Choroid plexus epithelial cell (primary cell): Measurements from ENCODE around the gene PLEKHG4B.
"Not testable (repeated sequence)": the region's sequence is repeated elsewhere in the genome, so short reads cannot be mapped to it uniquely, and the experiment has no call there.

Source experiments
- DNase-seq: peaks from one replicate; pipeline ENCODE4 v3.0.0-alpha.2; 2010; ENCODE audit warnings: low read depth
- H3K4me3 ChIP-seq: 2 replicates; pipeline ENCODE4 v1.5.1; 2011; ENCODE audit warnings: low read depth, mild to moderate bottlenecking, control low read depth, low read length, moderate library complexity
- CTCF ChIP-seq: conservative IDR thresholded peaks from 2 replicates; pipeline ENCODE4 v1.5.1; 2011; ENCODE audit warnings: low read depth, mild to moderate bottlenecking, control low read depth, inconsistent platforms, low read length, moderate library complexity

The PLEKHG4B gene

GRCh38 chr5:206927-207536 lies 115.1 kb downstream of the PLEKHG4B start:
- no peak for DNase-seq
- H3K4me3 ChIP-seq = no peak overlapping the region
- no peak for TF ChIP-seq CTCF

- DNase-seq = no peak
- no peak for TF ChIP-seq CTCF
Observed at GRCh38 chr5:207599-207998, 115.6 kb downstream of the PLEKHG4B start.

GRCh38 chr5:208449-209114 lies 116.6 kb downstream of the PLEKHG4B start:
- H3K4me3 ChIP-seq = no peak overlapping the region
- no peak for DNase-seq
- TF ChIP-seq CTCF = no peak

More at GRCh38 chr5:207599-207998, 115.6 kb downstream of the PLEKHG4B start:
- H3K4me3 ChIP-seq = no peak overlapping the region

DNA sequence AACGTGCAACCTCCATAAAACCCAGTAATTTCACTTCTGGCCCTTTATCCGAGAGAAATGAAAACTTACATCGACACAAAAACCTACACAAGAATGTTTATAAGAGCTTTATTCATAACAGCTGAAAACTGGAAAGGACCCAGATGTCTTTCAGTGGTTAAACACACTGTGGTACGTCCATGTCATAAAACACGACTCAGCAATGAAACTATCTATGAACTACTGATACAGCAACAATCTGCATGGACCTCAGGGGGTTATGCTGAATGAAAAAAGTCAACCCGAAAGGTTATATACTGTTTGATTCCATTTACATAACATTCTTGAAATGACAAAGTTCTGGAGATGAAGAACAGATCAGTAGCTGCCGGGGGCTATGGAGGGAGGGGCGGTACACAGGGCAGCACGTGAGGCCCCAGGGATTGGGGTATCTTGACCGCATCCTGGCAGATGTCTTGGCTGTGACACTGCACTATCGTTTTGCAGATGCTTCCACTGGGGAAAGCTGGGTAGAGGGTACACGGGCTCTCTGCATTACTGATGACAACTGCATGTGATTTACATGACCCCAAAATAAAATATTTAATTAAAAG lies 121.9 kb downstream of the PLEKHG4B start:
- no peak overlapping the region for H3K4me3 ChIP-seq
- TF ChIP-seq CTCF = no peak
- no peak for DNase-seq

GRCh38 chr5:215256-215655 lies 123.3 kb downstream of the PLEKHG4B start:
- DNase-seq, H3K4me3 ChIP-seq: not testable (repeated sequence)

GRCh38 chr5:216076-216475 lies 124.1 kb downstream of the PLEKHG4B start:
- DNase-seq = not testable (repeated sequence)

DNA sequence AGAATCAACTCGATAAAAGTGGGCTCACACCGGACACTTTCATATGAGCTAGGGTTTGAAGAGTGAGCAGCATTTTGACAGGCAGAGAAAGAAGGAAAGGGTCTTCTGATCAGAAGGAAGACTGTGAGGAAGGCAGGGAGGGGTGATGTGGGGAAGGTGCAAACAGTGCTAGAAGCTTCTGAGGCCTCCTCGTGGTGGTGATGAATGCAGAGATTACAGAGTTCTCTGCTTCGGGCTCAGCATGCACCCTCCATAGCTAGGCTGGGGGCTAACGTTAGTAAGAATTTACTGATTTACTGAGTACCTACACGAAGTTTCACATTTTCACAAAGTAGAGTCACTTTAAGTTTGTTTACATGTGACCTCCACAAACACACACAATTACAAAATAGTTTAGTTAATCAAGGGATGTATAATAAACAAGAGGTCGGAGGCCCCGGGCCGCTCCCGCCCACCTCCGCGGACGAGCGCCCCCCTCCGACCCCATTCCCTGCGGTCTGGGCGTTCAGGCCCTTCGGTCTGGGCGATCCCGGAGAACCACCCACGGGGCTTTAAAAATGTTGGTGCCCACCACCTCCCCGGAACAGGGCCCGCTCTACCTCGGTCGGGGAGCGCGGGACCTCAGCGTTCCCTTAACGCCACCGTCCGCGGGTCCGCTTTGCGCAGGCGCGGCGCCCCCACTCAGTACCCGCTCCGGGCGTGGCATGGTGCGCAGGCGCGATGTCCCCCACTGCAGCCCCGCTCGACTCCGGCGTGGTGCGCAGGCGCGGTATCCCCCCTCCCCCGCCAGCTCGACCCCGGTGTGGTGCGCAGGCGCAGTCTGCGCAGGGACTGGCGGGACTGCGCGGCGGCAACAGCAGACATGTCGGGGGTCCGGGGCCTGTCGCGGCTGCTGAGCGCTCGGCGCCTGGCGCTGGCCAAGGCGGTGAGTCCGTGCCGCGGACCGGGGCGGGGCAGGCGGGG lies 125.8 kb downstream of the PLEKHG4B start, which contains the start of the genes CCDC127 and SDHA:
CCDC127 (minus strand) TSS at position 660 of the 963 bp plus-strand sequence. CDS start 1,304 bp downstream, outside the sequence.
SDHA (plus strand) TSS at position 827 of the 963 bp plus-strand sequence; CDS start at position 863, 36 bp downstream.
- peak within 1 kb of the TSS; percentile 90 for H3K4me3 ChIP-seq
- TF ChIP-seq CTCF = peak; percentile 56
- DNase-seq = peak; percentile 94

More at GRCh38 chr5:216076-216475, 124.1 kb downstream of the PLEKHG4B start:
- H3K4me3 ChIP-seq = not testable (repeated sequence)
